ENCODE measurements around the gene FKBP9. TPM values are rescaled to one million over a fixed set of nuclear protein-coding genes. Genes with fewer than 3 reads are reported as not detected.
"Not testable (repeated sequence)": the region's sequence is repeated elsewhere in the genome, so short reads cannot be mapped to it uniquely, and the experiment has no call there.

Gene FKBP9
- total RNA-seq, 2 experiments from 2014 or later = 0.33 to 1.3 TPM

DNA sequence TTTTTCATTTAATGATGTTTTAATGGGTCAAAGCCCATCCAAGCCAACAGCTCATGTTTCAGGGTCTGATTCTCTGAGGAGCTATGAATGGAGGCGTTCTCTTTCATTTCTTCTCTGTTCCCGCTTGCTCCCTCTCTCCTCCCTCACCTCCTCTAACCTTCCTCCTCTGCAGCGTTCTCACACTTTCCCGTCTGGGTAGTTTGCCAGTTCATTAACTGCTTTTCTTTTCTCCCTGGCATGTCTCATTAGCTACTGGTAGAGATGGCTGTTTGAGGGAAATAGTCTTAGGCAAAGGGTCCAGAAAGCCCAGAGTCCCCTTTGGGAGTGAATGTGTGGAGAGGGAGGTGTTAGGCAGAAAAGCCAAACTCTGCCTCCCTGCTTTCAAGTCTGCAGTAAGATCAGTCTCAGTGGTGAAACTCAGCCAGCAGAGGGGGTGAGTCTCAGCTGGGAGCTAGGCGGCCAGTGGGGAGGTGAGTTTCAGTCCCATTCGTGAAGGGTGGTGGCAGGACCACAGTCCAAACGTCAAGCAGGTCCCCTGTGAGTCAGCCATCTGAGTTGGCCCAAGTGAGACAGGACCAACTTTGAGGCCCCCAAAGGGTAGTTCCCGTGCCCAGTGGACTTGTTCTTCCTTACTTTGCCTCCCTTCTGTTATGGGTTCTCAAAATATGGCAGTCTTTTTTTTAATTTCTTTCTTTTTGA lies 7.4 kb downstream of the FKBP9 start:
- DNase-seq; H3K27ac Mint-ChIP-seq; POLR2A ChIA-PET; H3K36me3 Mint-ChIP-seq (ENCODE audit: low read depth); H3K4me1 Mint-ChIP-seq; H3K4me3 Mint-ChIP-seq; H3K9me3 Mint-ChIP-seq: not testable (repeated sequence)
- CTCF ChIA-PET = interaction anchor here (1.7 kb wide), 1 partner anchor 144 kb away, joined by 4 read pairs; no protein-coding TSS in a partner anchor
- peaks cover 17% of the 10 kb centered on the region for H3K27me3 Mint-ChIP-seq

DNA sequence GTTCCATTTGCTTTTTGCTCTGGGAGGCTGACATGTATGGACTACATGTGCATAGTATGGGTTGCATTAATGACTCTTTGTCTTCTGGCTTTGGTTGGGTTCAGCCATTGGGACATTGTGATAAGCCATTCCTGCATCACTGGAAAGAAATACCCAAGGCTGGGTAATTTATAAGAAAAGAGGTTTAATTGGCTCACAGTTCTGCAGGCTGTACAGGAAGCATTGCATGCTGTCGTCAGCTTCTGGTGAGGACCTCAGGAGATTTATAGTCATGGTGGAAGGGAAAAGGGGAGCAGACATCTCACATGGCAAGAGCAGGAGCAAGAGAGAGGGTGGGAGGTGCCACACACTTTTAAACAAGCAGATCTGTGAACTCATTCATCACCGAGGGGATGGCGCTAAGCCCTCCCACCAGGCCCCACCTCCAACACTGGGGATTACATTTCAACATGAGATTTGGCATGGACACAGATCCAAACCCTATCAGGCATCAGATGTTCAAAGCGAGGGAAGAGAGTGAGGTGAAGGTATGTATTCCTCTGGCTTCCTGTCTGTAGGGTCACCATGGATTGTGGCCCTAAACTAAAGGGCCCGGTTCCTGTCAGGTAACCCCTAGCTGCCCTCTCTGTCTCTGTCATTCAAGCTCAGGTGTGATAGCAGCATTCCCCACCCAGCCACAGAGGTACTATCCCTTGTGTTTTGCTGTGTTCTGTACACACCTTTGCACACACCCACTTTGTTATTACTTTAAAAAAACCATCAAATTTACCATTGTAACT lies 9.4 kb downstream of the FKBP9 start:
- DNase-seq; H3K27ac Mint-ChIP-seq; H3K36me3 Mint-ChIP-seq (ENCODE audit: low read depth); H3K4me1 Mint-ChIP-seq; H3K27me3 Mint-ChIP-seq; CTCF ChIA-PET; H3K9me3 Mint-ChIP-seq; H3K4me3 Mint-ChIP-seq; POLR2A ChIA-PET: not testable (repeated sequence)

DNA sequence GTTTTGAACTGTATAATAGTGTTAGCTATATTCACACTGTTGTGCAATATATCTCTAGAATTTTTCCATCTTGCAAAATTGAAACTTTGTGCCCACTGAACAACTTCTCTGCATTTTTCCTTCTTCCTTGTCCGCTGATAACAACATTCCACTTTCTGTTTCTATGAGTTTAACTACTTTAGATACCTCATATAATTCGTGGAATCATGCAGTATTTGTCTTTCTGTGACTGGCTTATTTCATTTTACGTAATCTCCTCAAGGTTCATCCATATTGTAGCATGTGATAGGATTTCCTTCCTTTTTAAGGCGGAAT lies 10.0 kb downstream of the FKBP9 start:
- H3K27me3 Mint-ChIP-seq; H3K27ac Mint-ChIP-seq; H3K36me3 Mint-ChIP-seq (ENCODE audit: low read depth); POLR2A ChIA-PET; DNase-seq; H3K4me3 Mint-ChIP-seq; H3K9me3 Mint-ChIP-seq; H3K4me1 Mint-ChIP-seq; CTCF ChIA-PET: not testable (repeated sequence)

DNA sequence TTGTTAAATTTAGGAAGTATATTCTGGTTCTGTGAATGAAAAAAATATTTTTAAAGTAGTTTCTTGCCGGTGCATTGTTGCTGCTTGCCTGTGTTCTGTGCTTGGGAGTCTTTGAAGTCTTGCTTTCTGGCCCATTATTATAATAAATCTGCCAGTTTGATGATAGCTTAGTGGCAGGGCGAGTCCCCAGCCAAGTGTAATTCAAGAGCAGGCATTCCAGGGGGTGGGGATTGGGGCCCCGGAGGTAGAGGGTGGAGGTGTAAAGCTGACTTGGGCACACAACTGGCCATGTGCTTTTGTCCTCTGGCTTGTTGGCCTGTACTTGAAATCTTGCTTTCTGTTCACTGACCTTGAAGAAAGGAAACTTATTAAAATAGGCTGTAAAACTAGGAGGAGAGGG lies 14.7 kb downstream of the FKBP9 start:
- H3K4me3 Mint-ChIP-seq; DNase-seq; POLR2A ChIA-PET; H3K27me3 Mint-ChIP-seq; CTCF ChIA-PET; H3K27ac Mint-ChIP-seq; H3K36me3 Mint-ChIP-seq (ENCODE audit: low read depth); H3K9me3 Mint-ChIP-seq; H3K4me1 Mint-ChIP-seq: not testable (repeated sequence)

DNA sequence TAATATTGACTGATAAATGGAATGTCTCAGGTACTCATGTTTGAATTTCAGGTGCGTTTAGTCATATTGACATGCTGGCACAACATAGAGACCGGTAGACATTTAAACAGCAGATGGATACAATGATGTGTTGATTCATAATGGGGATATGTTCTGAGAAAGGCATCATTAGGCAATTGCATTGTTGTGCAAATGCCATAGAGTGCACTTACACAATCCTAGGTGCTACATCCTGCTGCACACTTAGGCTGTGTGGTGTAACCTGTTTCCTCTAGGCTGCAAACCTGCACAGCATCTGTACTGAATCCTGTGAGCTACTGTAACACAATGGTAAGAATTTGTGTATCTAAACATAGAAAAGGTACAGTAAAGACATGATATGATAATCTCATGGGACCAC lies 19.9 kb downstream of the FKBP9 start:
- H3K9me3 Mint-ChIP-seq; POLR2A ChIA-PET; H3K4me1 Mint-ChIP-seq; CTCF ChIA-PET; H3K36me3 Mint-ChIP-seq (ENCODE audit: low read depth); H3K4me3 Mint-ChIP-seq; DNase-seq; H3K27ac Mint-ChIP-seq; H3K27me3 Mint-ChIP-seq: not testable (repeated sequence)

DNA sequence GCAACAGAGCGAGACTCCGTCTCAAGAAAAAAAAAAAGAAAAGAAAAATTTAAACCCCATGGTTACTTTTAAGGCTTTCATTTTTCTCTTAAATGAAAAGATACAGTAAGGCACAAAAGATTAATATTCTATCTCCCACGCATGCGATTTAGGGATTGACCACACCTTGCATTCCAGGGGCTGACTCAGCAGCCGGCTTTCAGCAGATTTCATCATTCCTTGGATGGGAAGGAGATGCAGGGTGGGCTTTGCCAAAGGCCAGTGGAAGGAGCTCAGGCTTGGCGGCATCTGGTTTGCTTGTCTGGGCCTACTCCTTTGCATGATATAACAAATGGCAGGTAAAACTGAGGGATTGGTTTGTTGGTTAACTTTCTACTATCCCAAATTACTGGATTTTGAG lies 22.0 kb downstream of the FKBP9 start:
- H3K27me3 Mint-ChIP-seq; POLR2A ChIA-PET; H3K4me3 Mint-ChIP-seq; H3K36me3 Mint-ChIP-seq (ENCODE audit: low read depth); DNase-seq; H3K4me1 Mint-ChIP-seq; CTCF ChIA-PET; H3K9me3 Mint-ChIP-seq; H3K27ac Mint-ChIP-seq: not testable (repeated sequence)

DNA sequence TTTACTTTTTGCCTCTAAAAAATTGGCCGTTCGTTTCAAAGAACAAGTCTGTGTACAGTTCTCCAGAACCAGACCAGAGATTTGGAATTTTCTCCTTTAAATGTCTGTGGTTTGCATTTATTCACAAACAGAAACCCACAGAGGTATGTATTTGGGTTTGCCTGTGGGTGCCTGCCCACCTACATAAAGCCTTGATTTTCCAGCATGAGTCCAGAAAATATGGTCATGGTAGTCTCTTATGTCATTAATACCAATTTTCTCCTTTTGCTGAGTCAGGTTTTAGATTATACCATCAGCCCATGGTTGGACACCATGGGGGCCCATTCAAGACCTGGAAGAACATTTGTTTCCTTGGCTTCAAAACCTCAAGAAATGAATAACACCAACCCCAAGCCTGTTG lies 22.7 kb downstream of the FKBP9 start:
- DNase-seq; H3K36me3 Mint-ChIP-seq (ENCODE audit: low read depth); H3K27ac Mint-ChIP-seq; H3K4me3 Mint-ChIP-seq; CTCF ChIA-PET; H3K4me1 Mint-ChIP-seq; H3K27me3 Mint-ChIP-seq; H3K9me3 Mint-ChIP-seq; POLR2A ChIA-PET: not testable (repeated sequence)

DNA sequence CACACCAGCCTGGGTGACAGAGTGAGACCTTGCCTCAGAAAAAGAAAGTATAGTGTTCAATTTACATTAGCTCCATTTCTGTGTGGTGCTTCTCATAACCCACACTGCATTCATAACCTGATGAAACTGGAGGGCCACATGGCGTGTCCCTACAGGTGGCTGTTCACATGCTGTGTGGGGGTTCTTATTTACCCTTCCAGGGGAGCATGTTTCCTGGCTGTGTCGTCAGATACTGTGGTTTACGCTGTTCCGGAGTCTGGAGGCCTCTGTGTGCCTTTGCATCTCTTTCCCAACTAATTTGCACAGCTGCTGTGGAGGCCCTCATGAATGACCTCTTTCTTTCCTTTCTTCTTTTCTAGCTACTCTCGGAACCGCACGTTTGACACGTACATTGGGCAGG lies 30.9 kb downstream of the FKBP9 start:
- H3K4me1 Mint-ChIP-seq = peaks cover 25% of the 10 kb centered on the region
- DNase-seq; CTCF ChIA-PET; H3K9me3 Mint-ChIP-seq; H3K27ac Mint-ChIP-seq; H3K36me3 Mint-ChIP-seq (ENCODE audit: low read depth); H3K4me3 Mint-ChIP-seq; POLR2A ChIA-PET: not testable (repeated sequence)
- peaks cover 13% of the 10 kb centered on the region for H3K27me3 Mint-ChIP-seq

DNA sequence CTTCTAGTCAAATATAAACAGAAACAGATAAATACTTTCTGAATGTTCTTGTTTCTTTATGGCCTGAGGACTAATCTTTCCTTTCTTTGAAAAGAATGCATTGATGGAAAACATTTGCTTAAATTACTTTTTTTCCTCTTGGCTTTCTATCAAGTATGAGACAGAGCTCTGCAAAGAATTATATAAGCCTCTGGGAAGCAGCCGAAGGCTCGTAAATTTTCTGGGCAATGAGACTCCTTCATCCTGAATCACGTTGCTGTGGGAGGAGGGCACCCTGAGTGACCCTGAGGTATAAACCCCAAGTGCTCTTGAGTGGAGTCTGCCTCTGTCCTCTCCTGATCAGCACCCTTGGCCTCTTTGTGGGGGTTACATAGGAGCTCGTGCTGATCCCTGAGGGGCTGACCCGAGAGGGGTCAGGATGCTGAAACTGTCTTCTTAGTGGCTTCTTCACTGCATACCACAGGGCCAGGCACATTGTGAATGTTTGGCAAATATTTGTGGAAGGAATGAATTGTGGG lies 33.9 kb downstream of the FKBP9 start:
- Mint-ChIP-seq H3K4me1 (peaks cover 27% of the 10 kb centered on the region), H3K27me3 (peaks cover 24% of the 10 kb centered on the region)
- H3K27ac Mint-ChIP-seq; DNase-seq; H3K9me3 Mint-ChIP-seq; H3K36me3 Mint-ChIP-seq (ENCODE audit: low read depth); POLR2A ChIA-PET; CTCF ChIA-PET; H3K4me3 Mint-ChIP-seq: not testable (repeated sequence)

DNA sequence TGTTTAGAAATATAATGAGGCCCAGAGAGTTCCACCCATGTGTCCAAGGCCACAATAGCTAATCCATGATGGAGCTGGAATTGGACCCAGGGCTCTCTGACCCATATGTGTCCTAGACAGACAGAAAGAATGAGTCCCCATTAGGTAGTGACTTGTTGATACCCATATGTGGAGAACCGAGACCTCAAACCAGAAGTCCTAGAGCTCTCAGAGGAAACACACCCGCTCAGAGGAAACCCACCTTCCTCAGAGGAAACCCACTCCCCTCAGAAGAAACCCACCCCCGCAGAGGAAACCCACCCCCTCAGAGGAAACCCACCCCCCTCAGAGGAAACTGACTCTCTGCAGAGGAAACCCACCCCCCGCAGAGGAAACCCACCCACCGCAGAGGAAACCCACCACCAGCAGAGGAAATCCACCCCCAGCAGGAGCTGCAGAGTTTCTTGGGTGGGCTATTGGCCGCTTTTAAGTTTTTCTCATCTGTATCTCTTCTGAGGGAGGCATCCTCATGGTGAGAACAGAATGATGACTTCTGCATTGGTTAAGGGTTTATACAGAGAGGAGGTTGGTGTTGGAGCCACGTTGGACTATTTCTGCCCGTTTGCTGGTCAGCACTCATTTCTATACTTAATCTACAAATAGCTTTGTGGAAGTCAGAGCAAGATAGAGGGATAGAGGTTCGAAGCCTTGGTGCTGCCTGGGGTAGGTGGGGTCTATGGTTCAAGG lies 34.9 kb downstream of the FKBP9 start:
- H3K36me3 Mint-ChIP-seq (ENCODE audit: low read depth); H3K4me3 Mint-ChIP-seq; CTCF ChIA-PET; H3K27ac Mint-ChIP-seq; H3K9me3 Mint-ChIP-seq; POLR2A ChIA-PET; DNase-seq: not testable (repeated sequence)
- Mint-ChIP-seq H3K4me1 (peaks cover 27% of the 10 kb centered on the region), H3K27me3 (peaks cover 24% of the 10 kb centered on the region)

DNA sequence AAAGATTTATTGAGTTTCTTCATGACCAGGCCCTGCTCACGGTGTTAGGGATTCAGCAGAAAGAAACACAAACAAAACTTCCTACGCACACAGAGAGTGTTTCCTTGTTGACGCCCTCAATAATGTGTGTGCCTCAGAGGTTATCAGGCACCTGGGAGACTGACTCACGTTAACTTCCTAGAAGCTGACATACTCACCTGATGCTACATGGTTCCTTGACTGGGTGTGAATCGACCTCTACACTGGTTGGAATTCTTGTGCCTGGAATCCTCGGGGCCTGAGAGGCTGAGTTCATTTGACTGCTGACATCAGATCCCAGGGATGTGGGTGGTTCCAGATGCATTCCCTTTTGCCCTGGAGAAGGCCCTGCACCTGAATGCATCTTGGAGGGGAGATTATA lies 35.5 kb downstream of the FKBP9 start:
- H3K9me3 Mint-ChIP-seq; DNase-seq; H3K4me3 Mint-ChIP-seq; H3K27ac Mint-ChIP-seq; CTCF ChIA-PET; POLR2A ChIA-PET; H3K36me3 Mint-ChIP-seq (ENCODE audit: low read depth): not testable (repeated sequence)
- peaks cover 24% of the 10 kb centered on the region for H3K27me3 Mint-ChIP-seq
- H3K4me1 Mint-ChIP-seq = peaks cover 27% of the 10 kb centered on the region

DNA sequence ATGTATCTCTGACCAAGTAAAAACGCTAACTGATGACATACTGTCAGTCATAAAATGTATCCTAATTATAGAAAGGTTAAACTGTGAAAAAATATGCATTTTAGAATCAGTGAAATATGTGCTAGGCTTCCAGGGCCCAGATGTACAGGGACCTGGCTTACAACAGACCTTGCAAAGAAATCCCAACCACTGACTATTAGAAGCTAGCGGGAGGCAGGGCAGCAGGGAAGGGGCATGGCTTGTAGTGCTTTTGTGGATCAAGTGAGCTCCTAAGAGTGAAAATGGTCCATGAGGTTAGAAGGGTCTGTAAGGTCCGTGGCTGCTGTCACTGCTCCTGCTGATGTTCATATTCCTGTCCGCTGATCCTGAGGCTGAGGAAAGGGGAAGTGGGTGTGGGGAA lies 40.7 kb downstream of the FKBP9 start:
- CTCF ChIA-PET; H3K9me3 Mint-ChIP-seq; POLR2A ChIA-PET; DNase-seq; H3K27ac Mint-ChIP-seq; H3K4me3 Mint-ChIP-seq; H3K36me3 Mint-ChIP-seq (ENCODE audit: low read depth): not testable (repeated sequence)
- H3K27me3 Mint-ChIP-seq = peaks cover 14% of the 10 kb centered on the region
- peaks cover 14% of the 10 kb centered on the region for H3K4me1 Mint-ChIP-seq

DNA sequence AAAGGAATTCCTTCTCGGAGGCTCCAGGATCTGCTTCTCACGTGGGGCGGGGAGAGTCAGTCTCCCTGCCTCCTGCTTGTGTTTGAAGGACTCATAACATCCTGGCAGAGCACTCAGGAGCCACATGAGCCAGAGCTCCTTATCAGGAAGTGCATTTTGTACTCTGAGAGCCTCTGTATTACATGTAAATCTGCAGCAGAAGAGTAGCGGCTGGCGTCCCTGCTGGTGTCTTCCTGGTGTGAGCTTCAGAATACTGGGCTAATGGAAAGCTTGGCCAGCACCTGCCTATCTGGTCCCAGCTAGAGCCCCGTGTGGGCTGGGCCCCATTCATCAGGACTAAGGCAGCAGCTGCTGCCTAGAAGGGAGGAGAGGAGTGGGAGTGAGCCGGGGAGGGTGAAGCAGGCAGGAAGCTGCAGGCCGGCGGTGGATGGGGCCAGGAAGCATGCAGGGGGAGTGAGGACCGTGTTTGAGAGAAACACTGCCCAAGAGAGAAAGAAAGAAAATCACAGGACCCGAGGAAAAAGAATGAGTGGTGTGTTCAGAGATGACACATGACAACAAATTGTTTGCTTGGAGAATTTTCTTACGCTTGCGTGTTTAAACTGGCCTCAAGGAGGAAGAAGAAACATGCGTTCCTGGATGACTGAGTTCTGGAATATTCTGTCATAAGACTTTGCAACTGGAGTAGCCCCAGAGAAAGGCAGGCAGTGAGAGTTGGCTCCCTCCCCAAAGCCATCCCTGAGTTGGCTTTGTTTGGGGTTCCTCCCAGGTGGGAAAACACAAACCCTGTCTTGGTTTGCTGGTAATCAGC lies 41.3 kb downstream of the FKBP9 start:
- H3K27ac Mint-ChIP-seq; H3K4me3 Mint-ChIP-seq; H3K27me3 Mint-ChIP-seq; CTCF ChIA-PET; H3K36me3 Mint-ChIP-seq (ENCODE audit: low read depth); POLR2A ChIA-PET; DNase-seq; H3K9me3 Mint-ChIP-seq: not testable (repeated sequence)
- H3K4me1 Mint-ChIP-seq = peaks cover 12% of the 10 kb centered on the region

Data from activated CD4-positive, alpha-beta T cell treated with anti-CD3 and anti-CD28 coated beads, Interleukin-2, amount 10 ng/mL, durations not matched to agents 7 days and 5 days (primary cell).